Measurements from ENCODE around the gene HOOK1. TPM values are rescaled to one million over a fixed set of nuclear protein-coding genes. Genes with fewer than 3 reads are reported as not detected.

The HOOK1 gene
- total and polyA plus RNA-seq, 2 of the 13 experiments (the other 11 are each of a cell fraction or from before 2014, with no cell fraction given) = 11.3 to 24.2 TPM

DNA sequence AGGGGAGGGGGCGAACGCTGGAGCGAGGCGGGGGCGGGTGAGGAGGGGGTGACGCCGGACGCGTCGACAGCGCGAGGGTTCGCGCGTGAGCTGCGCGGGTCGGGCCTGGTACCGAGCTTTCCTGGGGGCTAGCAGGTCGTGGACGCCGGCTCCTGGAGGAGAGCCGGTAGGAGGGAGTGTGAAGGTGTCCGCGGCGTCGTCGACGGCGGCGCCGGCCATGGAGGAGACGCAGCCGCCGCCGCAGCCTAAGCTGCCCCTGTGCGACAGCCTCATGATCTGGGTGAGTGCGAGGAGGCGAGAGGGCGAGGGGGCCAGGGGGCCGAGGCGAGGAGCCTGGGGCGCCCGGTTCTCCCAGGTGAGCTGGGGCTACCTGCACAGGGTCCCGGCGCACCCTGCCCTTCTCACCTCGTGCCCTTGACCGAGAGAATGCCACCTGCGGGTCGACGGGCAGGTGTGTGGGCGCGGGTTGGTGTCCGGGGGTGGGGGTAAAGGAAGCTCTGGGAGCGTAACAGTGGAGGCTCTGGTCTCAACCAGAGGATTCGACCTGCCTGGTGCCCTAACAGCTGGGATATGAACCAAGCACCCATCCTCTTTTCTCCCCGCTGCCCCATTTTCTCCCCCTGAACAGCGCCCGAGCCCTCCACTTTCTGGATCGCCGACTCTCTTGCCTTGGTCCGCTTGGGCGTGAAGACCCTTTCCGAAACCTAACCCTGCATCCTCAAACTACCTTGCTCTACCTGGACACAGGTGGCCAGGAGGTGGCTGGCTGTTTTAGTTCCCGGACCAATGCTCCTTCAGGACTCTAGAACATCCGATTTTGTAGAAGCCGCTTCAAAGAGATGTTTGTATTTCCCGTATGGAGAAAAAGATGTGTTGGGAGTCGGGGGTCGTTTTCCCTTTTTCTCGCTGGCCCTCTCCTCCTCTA, at the start of gene HOOK1 (continued):
- TF ChIP-seq, protein P1, sequence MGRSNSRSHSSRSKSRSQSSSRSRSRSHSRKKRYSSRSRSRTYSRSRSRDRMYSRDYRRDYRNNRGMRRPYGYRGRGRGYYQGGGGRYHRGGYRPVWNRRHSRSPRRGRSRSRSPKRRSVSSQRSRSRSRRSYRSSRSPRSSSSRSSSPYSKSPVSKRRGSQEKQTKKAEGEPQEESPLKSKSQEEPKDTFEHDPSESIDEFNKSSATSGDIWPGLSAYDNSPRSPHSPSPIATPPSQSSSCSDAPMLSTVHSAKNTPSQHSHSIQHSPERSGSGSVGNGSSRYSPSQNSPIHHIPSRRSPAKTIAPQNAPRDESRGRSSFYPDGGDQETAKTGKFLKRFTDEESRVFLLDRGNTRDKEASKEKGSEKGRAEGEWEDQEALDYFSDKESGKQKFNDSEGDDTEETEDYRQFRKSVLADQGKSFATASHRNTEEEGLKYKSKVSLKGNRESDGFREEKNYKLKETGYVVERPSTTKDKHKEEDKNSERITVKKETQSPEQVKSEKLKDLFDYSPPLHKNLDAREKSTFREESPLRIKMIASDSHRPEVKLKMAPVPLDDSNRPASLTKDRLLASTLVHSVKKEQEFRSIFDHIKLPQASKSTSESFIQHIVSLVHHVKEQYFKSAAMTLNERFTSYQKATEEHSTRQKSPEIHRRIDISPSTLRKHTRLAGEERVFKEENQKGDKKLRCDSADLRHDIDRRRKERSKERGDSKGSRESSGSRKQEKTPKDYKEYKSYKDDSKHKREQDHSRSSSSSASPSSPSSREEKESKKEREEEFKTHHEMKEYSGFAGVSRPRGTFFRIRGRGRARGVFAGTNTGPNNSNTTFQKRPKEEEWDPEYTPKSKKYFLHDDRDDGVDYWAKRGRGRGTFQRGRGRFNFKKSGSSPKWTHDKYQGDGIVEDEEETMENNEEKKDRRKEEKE (IDR thresholded peaks at IDR 0.05) = no peak
- no peak for TF ChIP-seq HOXA7 (CRISPR knock-in tag; IDR thresholded peaks at IDR 0.05)
- TF ChIP-seq ISL2 (CRISPR knock-in tag; IDR thresholded peaks at IDR 0.05) = no peak; the same call in 1 of the 2 replicates
- TF ChIP-seq, protein P2, sequence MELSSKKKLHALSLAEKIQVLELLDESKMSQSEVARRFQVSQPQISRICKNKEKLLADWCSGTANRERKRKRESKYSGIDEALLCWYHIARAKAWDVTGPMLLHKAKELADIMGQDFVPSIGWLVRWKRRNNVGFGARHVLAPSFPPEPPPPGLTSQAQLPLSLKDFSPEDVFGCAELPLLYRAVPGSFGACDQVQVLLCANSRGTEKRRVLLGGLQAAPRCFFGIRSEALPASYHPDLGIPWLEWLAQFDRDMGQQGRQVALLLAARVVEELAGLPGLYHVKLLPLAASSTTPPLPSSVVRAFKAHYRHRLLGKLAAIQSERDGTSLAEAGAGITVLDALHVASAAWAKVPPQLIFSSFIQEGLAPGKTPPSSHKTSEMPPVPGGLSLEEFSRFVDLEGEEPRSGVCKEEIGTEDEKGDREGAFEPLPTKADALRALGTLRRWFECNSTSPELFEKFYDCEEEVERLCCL (CRISPR knock-in tag; IDR thresholded peaks at IDR 0.05; ENCODE audit: borderline replicate concordance) = no peak
- TF ChIP-seq BORCS8-MEF2B (CRISPR knock-in tag; IDR thresholded peaks at IDR 0.05) = peak; percentile 46; the same call in 1 of the 2 replicates
- TF ChIP-seq, protein P3, sequence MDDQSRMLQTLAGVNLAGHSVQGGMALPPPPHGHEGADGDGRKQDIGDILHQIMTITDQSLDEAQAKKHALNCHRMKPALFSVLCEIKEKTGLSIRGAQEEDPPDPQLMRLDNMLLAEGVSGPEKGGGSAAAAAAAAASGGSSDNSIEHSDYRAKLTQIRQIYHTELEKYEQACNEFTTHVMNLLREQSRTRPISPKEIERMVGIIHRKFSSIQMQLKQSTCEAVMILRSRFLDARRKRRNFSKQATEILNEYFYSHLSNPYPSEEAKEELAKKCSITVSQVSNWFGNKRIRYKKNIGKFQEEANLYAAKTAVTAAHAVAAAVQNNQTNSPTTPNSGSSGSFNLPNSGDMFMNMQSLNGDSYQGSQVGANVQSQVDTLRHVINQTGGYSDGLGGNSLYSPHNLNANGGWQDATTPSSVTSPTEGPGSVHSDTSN (CRISPR knock-in tag; IDR thresholded peaks at IDR 0.05; ENCODE audit: borderline replicate concordance) = no peak
- peak; percentile 82; the same call in 1 of the 2 replicates for TF ChIP-seq ZNF598 (CRISPR knock-in tag; IDR thresholded peaks at IDR 0.05; ENCODE audit: borderline replicate concordance)
- TF ChIP-seq RFX1 (IDR thresholded peaks at IDR 0.05) = no peak
- TF ChIP-seq NCOR1 (IDR thresholded peaks at IDR 0.05; ENCODE audit: borderline replicate concordance, low read length) = no peak
- TF ChIP-seq ZFY (CRISPR knock-in tag; IDR thresholded peaks at IDR 0.05) = peak; percentile 71
- no peak for TF ChIP-seq ZNF510 (CRISPR knock-in tag; IDR thresholded peaks at IDR 0.05; ENCODE audit: low read depth)
- TF ChIP-seq GATAD1 (CRISPR knock-in tag; IDR thresholded peaks at IDR 0.05) = 0 out of 2 replicates have a peak, but pooled peaks have one; percentile 32
- no peak for TF ChIP-seq ZNF841 (CRISPR knock-in tag; IDR thresholded peaks at IDR 0.05; ENCODE audit: borderline replicate concordance)
- TF ChIP-seq, protein P4, sequence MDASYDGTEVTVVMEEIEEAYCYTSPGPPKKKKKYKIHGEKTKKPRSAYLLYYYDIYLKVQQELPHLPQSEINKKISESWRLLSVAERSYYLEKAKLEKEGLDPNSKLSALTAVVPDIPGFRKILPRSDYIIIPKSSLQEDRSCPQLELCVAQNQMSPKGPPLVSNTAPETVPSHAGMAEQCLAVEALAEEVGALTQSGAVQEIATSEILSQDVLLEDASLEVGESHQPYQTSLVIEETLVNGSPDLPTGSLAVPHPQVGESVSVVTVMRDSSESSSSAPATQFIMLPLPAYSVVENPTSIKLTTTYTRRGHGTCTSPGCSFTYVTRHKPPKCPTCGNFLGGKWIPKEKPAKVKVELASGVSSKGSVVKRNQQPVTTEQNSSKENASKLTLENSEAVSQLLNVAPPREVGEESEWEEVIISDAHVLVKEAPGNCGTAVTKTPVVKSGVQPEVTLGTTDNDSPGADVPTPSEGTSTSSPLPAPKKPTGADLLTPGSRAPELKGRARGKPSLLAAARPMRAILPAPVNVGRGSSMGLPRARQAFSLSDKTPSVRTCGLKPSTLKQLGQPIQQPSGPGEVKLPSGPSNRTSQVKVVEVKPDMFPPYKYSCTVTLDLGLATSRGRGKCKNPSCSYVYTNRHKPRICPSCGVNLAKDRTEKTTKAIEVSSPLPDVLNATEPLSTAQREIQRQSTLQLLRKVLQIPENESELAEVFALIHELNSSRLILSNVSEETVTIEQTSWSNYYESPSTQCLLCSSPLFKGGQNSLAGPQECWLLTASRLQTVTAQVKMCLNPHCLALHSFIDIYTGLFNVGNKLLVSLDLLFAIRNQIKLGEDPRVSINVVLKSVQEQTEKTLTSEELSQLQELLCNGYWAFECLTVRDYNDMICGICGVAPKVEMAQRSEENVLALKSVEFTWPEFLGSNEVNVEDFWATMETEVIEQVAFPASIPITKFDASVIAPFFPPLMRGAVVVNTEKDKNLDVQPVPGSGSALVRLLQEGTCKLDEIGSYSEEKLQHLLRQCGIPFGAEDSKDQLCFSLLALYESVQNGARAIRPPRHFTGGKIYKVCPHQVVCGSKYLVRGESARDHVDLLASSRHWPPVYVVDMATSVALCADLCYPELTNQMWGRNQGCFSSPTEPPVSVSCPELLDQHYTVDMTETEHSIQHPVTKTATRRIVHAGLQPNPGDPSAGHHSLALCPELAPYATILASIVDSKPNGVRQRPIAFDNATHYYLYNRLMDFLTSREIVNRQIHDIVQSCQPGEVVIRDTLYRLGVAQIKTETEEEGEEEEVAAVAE (CRISPR knock-in tag; IDR thresholded peaks at IDR 0.05; ENCODE audit: borderline replicate concordance) = no peak
- no peak for TF ChIP-seq NR2F2 (IDR thresholded peaks at IDR 0.05; ENCODE audit: borderline replicate concordance, low read depth)
- TF ChIP-seq ZNF839 (CRISPR knock-in tag; IDR thresholded peaks at IDR 0.05; ENCODE audit: borderline replicate concordance) = 0 out of 2 replicates have a peak, but pooled peaks have one; percentile 33
- TF ChIP-seq, protein P5, sequence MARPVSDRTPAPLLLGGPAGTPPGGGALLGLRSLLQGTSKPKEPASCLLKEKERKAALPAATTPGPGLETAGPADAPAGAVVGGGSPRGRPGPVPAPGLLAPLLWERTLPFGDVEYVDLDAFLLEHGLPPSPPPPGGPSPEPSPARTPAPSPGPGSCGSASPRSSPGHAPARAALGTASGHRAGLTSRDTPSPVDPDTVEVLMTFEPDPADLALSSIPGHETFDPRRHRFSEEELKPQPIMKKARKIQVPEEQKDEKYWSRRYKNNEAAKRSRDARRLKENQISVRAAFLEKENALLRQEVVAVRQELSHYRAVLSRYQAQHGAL (CRISPR knock-in tag; IDR thresholded peaks at IDR 0.05; ENCODE audit: not compliant biosample characterization) = no peak
- peak; percentile 28; the same call in 1 of the 2 replicates for TF ChIP-seq ZMYM3 (CRISPR knock-in tag; IDR thresholded peaks at IDR 0.05)

All from HepG2 (cell line).